Measurements from ENCODE around the gene CUL7. TPM values are rescaled to one million over a fixed set of nuclear protein-coding genes. Genes with fewer than 3 reads are reported as not detected.

The CUL7 gene
- total and polyA plus RNA-seq, 2 of the 8 experiments (the other 6 are each of a cell fraction or from before 2014, with no cell fraction given): 10.8 to 15.0 TPM

DNA sequence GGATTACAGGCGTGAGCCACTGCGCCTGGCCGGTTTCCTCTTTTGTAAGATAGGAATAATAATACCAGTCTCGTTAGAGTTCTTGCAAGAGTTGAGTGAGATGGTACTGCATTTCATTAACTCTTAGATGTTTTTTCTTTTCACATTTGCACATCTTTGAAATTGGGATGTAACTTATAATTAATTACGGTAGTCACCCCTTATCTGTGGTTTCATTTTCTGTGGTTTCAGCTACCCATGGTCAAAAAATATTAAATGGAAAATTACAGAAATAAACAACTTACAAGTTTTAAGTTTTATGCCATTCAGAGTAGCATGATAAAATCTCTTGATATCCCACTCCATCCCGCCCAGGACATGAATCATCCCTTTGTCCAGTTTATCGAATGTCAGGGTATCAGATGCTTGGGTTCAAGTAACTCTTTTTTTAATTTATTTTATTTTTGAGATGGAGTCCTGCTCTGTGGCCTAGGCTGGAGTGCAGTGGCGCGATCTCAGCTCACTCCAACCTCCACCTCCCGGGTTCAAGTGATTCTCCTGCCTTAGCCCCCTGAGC is 37.9 kb upstream of the CUL7 start (continued):
- no peak for TF ChIP-seq SIN3A (conservative IDR thresholded peaks at IDR 0.05 in 1 of 2, IDR thresholded peaks at IDR 0.05 in 1 of 2; ENCODE audit: low read depth in 1 of 2, low read length in 2 of 2)
- TF ChIP-seq CTBP2 (IDR thresholded peaks at IDR 0.05; ENCODE audit: borderline replicate concordance, insufficient read depth, insufficient read length, low read length): no peak
- no peak for TF ChIP-seq KDM1A (IDR thresholded peaks at IDR 0.05; ENCODE audit: borderline replicate concordance, low read length)
